Coronary artery (tissue), 2 donors: ENCODE results near the gene LHX5.
A peak's percentile ranks its signal among the peaks of the same experiment; 100 is the strongest.

Experiments used
- DNase-seq: peaks from one replicate; pipeline ENCODE4 v3.0.0-alpha.2; 2017; ENCODE audit warnings: low spot score
- H3K27ac ChIP-seq, 2 donors: fragments of 200-600 bp; sonication (generic); one replicate each; pipeline ENCODE4 v1.5.1; 2016 to 2019
- H3K4me3 ChIP-seq: fragments of 200-600 bp; sonication (generic); 2 replicates; pipeline ENCODE4 v1.5.1; 2016; ENCODE audit warnings: mild to moderate bottlenecking, moderate library complexity
- CTCF ChIP-seq: fragments of 200-600 bp; sonication (generic); IDR thresholded peaks from one replicate; pipeline ENCODE4 v1.5.1; 2019; ENCODE audit warnings: antibody characterized with exemption

The LHX5 gene

GRCh38 chr12:113464452-113464775 is 7.3 kb downstream of the LHX5 start:
- Histone ChIP-seq H3K27ac (no peak overlapping the region), H3K4me3 (peak overlapping the region; percentile 69)
- no peak for DNase-seq
- TF ChIP-seq CTCF, result no peak

GRCh38 chr12:113463746-113464451 is 7.8 kb downstream of the LHX5 start:
- no peak for DNase-seq
- Histone ChIP-seq H3K27ac (no peak overlapping the region), H3K4me3 (peak overlapping the region; percentile 69)
- no peak for TF ChIP-seq CTCF

- H3K4me3 ChIP-seq, result peak overlapping the region; percentile 69
- no peak for DNase-seq
- H3K27ac ChIP-seq, result no peak overlapping the region
- TF ChIP-seq CTCF, result no peak
Measured at GRCh38 chr12:113462998-113463745, 8.5 kb downstream of the LHX5 start.

GRCh38 chr12:113462117-113462774 is 9.4 kb downstream of the LHX5 start:
- Histone ChIP-seq H3K27ac (no peak overlapping the region), H3K4me3 (peak overlapping the region; percentile 69)
- TF ChIP-seq CTCF, result peak; percentile 70
- peak; percentile 78 for DNase-seq

GRCh38 chr12:113461666-113462065 is 10.0 kb downstream of the LHX5 start:
- no peak for DNase-seq
- Histone ChIP-seq H3K27ac (no peak overlapping the region), H3K4me3 (no peak overlapping the region)
- TF ChIP-seq CTCF, result no peak

GRCh38 chr12:113459981-113460380 is 11.7 kb downstream of the LHX5 start:
- H3K27ac ChIP-seq, result no peak overlapping the region
- H3K4me3 ChIP-seq, result no peak overlapping the region
- no peak for TF ChIP-seq CTCF
- DNase-seq, result no peak
